Activated CD4-positive, alpha-beta T cell treated with anti-CD3 and anti-CD28 coated beads, Interleukin-2, amount 50 U/mL, for 4 hours (primary cell): ENCODE data around the gene SLC16A1.
"Not testable (repeated sequence)": the region's sequence is repeated elsewhere in the genome, so short reads cannot be mapped to it uniquely, and the experiment has no call there.

Experiments used
- DNase-seq, 2 experiments: peaks; one replicate each; pipeline ENCODE4 v3.0.0-alpha.2; 2020

SLC16A1 gene

GRCh38 chr1:112923234-112923958, 32.6 kb downstream of the SLC16A1 start:
- no peak for DNase-seq

GRCh38 chr1:112911506-112912220, 44.3 kb downstream of the SLC16A1 start:
- no peak for DNase-seq

DNA sequence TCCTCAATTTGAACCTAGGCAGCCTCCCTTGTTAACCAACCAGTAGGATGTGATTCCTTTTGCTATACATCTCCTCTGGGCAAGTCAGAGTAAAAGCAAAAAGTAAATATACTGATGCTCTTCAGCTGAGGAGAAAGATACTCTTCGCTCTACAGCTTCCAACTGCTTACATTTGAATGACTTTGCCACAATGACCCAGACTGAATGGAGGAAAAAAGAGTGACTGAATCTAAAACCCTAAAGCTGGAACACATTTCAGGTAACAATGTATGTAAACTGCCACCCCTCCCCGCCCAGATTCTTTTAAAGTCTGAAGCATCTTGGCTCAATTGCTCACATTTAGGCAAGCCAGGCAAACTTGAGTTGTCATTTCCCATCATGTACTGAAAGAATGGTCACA, 46.1 kb downstream of the SLC16A1 start:
- DNase-seq, result no peak

- DNase-seq, result no peak
These were observed 49.8 kb downstream of the SLC16A1 start for GRCh38 chr1:112906150-112906698.

DNA sequence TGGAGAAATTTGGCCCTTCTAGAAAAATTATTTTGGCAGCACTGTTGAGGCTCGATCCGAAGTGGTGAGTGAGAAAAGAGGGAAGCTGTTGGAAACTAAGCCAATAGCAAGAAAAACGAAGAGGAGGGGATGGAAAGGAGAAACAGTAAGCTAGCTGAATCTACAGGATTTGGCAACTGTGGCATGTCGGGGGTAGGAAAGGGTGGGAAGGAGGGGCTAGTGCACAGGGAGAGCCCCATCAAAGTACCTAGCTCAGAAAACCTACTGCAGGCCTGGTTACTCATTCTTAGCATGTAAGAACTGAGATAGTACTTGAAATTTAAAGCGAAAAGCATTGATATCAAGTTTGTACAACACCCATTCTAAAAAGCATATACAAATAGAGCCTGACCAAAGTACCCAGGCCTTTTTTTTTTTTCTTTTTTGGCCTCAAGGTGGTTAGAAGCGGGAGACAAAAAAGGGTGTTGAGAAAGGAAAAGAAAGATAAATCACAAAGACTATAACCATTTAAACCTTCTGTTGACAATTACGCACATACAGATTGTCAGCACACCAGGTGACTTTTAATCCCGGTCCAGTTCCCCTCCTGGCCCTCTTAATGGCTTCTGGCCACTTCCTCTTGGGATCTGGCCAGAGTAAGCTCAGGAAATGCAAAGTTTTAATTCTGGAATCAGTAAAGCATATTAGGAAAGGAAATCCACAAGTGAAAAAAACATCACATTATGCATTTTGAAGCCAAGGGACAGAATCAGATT, 50.4 kb downstream of the SLC16A1 start:
- no peak for DNase-seq

GRCh38 chr1:112904831-112905261, 51.1 kb downstream of the SLC16A1 start:
- no peak for DNase-seq

- DNase-seq, result peak; percentile 27 to 33
These were observed 51.7 kb downstream of the SLC16A1 start for GRCh38 chr1:112904071-112904830.

GRCh38 chr1:112902221-112902620, 53.8 kb downstream of the SLC16A1 start:
- DNase-seq, result no peak

GRCh38 chr1:112901387-112901786, 54.6 kb downstream of the SLC16A1 start:
- DNase-seq, result no peak

DNA sequence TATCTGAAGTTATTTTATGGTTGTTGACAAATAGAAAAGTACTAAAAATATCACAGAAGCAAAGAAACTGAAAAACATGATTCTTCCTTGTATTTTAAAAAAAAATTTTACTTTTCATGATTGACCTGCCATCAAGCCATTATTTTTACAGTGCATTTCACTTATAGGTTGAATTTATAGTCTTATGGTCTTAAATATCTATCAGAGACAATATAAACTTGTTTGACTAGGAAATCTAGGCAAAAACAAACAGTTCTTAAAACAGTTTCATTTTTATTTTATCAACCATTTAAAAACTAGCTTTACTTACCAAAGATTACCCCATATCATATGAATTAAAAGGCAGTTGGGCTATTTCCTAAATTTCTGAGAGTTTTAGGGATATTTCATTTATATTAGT, 59.2 kb downstream of the SLC16A1 start:
- DNase-seq, result no peak

GRCh38 chr1:112894561-112895011, 61.4 kb downstream of the SLC16A1 start:
- no peak for DNase-seq

- no peak for DNase-seq
These were observed 62.0 kb downstream of the SLC16A1 start for GRCh38 chr1:112894010-112894292.

GRCh38 chr1:112893288-112894009, 62.5 kb downstream of the SLC16A1 start:
- DNase-seq, result no peak

DNA sequence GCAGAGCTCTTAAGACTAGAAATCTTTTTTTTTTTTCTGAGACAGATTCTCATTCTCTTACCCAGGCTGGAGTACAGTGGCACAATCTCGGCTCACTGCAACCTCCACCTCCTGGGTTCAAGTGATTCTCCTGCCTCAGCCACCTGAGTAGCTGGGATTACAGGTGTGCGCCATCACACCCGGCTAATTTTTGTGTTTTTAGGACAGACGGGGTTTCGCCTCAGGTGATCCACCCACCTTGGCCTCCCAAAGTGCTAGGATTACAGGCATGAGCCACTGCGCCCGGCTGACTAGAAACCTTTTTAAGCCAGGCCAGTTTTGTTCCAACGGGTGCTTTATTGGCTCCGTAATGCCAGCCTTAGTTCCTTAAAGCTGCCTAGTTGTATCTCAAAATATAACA, 66.1 kb downstream of the SLC16A1 start:
- DNase-seq, result not testable (repeated sequence)

GRCh38 chr1:112889052-112889768, 66.8 kb downstream of the SLC16A1 start:
- DNase-seq, result no peak

DNA sequence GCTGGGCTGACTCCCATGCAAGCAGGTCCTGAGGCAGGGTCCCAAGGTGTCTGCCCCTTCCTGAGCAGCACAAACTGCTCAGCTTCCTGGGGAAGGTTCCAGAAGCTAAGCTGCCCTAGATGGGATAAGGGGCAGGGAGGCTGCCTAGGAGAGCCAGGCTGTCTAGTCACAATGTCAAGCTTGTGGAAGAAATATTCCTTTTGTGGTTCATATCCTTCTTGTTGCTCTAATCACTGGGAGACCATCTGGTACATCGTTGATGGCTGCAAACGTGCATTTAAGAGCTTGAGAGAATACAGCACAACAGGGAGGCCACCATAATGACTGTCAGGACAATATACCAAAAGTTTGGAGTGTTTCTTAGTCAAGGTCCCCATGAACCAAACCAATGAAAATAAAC, 67.4 kb downstream of the SLC16A1 start:
- no peak for DNase-seq

GRCh38 chr1:112887599-112888283, 68.3 kb downstream of the SLC16A1 start:
- DNase-seq, result no peak

DNA sequence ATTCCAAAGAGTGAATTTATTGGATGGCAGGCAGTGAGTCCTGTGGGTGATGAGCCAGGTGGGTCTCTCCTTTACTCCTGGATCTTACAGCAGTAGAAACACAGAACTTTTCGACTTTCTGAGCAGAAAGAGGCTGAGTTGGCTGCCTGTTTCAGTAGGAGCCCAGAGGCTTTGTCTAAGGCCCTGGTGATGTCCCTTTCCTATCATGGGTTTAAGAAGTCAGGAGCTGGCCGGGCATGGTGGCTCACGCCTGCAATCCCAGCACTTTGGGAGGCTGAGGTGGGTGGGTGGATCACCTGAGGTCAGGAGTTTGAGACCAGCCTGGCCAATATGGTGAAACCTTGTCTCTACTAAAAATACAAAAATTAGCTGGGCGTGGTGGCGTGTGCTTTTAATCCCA, 71.0 kb downstream of the SLC16A1 start:
- DNase-seq, result not testable (repeated sequence)

DNA sequence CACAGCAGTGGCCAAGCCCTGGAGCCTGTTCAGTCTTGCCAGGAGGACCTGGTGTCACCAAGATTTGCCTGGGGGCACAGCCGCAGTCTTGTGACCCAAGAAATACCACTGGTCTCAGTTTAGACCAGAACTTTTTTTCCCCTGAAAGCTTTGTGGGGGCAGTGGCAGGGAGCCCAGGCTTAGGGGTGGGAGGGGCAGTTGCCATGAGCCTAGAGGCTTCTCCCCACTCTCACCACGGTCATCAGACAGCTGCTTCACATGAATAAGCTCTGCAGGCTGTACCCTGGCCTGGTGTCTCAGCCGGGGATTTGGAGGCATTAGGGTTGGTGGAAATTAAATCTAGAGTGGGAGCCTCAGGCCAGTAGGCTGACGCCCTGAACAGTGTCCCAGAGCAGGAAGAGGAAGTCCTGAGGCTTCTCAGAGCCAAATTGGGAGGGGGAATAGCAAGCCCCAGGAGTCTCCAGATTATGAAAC, 73.7 kb downstream of the SLC16A1 start:
- no peak for DNase-seq

DNA sequence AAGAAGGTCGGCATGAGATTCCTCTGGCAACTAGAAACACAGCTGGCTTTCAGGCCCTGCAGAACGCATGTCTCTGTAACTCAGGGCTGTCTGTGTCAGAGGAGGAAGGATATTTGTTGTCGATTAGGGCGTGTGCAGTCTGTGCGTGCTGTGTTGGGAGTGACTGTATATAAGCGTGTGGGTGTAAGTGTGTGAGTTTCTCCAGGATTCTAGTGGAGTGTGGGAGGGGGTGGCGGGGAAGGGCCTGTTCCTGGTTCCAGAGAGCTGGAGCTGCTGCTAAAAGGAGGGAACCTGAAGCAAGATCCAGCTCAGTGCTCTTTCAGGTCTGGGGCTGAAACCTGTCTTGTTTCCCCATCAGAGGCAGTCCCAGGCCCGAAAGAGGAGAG, 74.3 kb downstream of the SLC16A1 start:
- DNase-seq, result no peak

DNA sequence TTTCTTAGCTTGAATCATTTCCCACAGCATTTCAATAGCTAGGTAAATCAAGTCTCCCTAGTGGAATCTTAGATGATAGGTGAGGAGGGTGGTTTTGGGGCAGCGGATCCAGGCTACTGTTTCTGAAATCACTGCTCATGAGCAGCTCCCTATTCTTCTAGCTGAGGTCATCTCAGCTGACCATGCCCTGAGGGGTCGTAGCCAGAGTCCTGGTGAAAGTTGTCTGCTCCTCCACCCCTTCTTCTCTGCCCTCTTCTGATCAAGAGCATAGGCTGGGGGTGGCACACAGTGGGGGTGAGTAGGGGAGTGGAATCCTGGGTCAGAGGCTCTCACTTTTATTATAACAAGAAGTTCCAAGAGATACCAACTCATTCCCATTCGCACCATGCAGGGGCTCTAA, 76.2 kb downstream of the SLC16A1 start:
- DNase-seq, result no peak
